Measurements from ENCODE around the gene SDK1. TPM values are rescaled to one million over a fixed set of nuclear protein-coding genes. Genes with fewer than 3 reads are reported as not detected.
"Not testable (repeated sequence)": the region's sequence is repeated elsewhere in the genome, so short reads cannot be mapped to it uniquely, and the experiment has no call there.

Gene SDK1
- total RNA-seq, 1 donor, result 0.27 TPM

DNA sequence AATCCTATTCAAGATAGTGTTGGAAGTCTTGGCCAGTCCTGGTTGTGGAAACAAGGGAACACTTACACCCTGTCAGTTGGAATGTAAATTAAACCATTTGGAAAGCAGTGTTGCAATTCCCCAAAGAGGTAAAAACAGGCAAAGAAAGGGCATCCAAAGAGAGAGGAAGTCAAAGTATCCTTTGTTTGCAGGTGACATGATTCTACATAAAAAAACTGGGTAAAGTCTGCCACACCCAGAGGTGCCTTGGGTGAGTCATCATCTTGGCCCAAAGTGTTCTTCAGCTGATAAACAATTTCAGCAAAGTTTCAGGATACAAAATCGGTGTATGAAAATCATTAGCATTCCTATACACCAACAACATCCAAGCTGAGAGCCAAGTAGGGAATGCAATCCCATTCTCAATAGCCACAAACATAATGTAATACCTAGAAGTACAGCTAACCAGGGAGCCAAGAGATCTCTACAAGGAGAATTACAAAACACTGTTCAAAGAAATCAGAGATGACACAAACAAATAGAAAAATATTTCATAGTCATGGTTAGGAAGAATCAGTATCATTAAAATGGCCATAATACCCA is 278.7 kb downstream of the SDK1 start:
- DNase-seq (ENCODE audit: low read depth), result no peak
- no peak for TF ChIP-seq CTCF (IDR thresholded peaks at IDR 0.05; ENCODE audit: insufficient read depth, low read length)
- no peak overlapping the region for H3K4me3 ChIP-seq (ENCODE audit: low read depth, low read length)

DNA sequence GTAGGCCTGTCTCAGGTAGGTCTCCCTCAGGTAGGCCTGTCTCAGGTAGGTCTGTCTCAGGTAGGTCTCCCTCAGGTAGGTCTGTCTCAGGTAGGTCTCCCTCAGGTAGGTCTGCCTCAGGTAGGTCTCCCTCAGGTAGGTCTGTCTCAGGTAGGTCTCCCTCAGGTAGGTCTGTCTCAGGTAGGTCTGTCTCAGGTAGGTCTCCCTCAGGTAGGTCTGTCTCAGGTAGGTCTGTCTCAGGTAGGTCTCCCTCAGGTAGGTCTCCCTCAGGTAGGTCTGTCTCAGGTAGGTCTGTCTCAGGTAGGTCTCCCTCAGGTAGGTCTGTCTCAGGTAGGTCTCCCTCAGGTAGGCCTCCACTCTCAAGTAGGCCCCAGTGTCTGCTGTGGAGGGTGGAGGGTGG is 281.1 kb downstream of the SDK1 start:
- not testable (repeated sequence) for H3K4me3 ChIP-seq (ENCODE audit: low read depth, low read length); DNase-seq (ENCODE audit: low read depth)

GRCh38 chr7:3585826-3586225 is 284.8 kb downstream of the SDK1 start:
- TF ChIP-seq CTCF (IDR thresholded peaks at IDR 0.05; ENCODE audit: insufficient read depth, low read length), result no peak
- H3K4me3 ChIP-seq (ENCODE audit: low read depth, low read length), result no peak overlapping the region
- DNase-seq (ENCODE audit: low read depth), result no peak

- no peak overlapping the region for H3K4me3 ChIP-seq (ENCODE audit: low read depth, low read length)
- DNase-seq (ENCODE audit: low read depth), result no peak
- no peak for TF ChIP-seq CTCF (IDR thresholded peaks at IDR 0.05; ENCODE audit: insufficient read depth, low read length)
Measured at GRCh38 chr7:3588341-3588740, 287.3 kb downstream of the SDK1 start.

DNA sequence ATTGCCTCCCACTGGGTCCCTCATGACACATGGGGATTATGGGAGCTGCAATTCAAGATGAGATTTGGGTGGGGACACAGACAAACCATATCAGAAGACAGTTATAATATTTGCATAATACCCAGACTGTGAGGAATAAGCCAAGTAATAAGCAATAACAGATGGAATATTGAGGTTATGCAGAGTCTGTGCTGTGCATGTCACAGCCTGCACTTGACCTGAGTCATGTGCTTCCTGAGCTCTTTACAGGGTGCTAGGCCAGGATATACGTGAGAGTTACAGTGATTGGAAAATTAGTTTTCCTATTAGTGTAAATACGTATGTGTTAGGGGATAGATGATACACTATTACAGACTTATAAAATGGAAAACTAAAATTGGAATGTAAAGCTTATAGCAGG is 288.7 kb downstream of the SDK1 start:
- H3K4me3 ChIP-seq (ENCODE audit: low read depth, low read length), result no peak overlapping the region
- no peak for DNase-seq (ENCODE audit: low read depth)
- TF ChIP-seq CTCF (IDR thresholded peaks at IDR 0.05; ENCODE audit: insufficient read depth, low read length), result no peak

DNA sequence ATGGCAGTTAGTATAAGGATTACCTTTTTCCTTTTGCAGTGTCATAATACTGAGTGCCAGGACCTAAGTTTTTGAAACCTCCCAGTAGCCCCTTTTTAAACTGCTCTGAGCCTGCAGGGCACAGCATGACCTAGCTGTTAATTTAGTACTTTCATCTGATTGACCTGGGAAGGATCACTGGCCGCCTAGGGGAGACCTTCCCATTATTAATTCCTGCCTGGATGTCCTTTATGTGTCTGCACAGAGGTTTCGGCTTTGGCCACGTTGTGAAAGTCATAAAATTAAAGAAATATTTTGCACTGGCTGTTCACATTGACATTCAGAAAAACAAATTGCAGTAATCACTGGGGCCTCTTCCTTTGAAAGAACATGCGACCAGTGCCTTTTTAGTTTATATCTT is 290.2 kb downstream of the SDK1 start:
- TF ChIP-seq CTCF (IDR thresholded peaks at IDR 0.05; ENCODE audit: insufficient read depth, low read length), result no peak
- no peak for DNase-seq (ENCODE audit: low read depth)
- H3K4me3 ChIP-seq (ENCODE audit: low read depth, low read length), result no peak overlapping the region

GRCh38 chr7:3591944-3592343 is 290.9 kb downstream of the SDK1 start:
- DNase-seq (ENCODE audit: low read depth), result no peak
- TF ChIP-seq CTCF (IDR thresholded peaks at IDR 0.05; ENCODE audit: insufficient read depth, low read length), result no peak
- no peak overlapping the region for H3K4me3 ChIP-seq (ENCODE audit: low read depth, low read length)

All from fibroblast of the aortic adventitia (primary cell).